ENCODE measurements around the gene KIF26B.

KIF26B gene

GRCh38 chr1:245388687-245389086 is 233.9 kb downstream of the KIF26B start:
- no peak for TF ChIP-seq CTCF (IDR thresholded peaks at IDR 0.05; ENCODE audit: low read depth, low read length)
- H3K9me3 ChIP-seq (ENCODE audit: severe bottlenecking), result no peaks in the 10 kb centered on the region
- no peak overlapping the region for H3K27ac ChIP-seq
- H3K36me3 ChIP-seq, result no peaks in the 10 kb centered on the region
- H3K27me3 ChIP-seq (ENCODE audit: insufficient read depth, low read depth, severe bottlenecking), result no peaks in the 10 kb centered on the region
- DNase-seq, result no peak
- no peak overlapping the region for H3K4me3 ChIP-seq (ENCODE audit: low read depth, low read length)

GRCh38 chr1:245389873-245390272 is 235.1 kb downstream of the KIF26B start:
- no peaks in the 10 kb centered on the region for H3K36me3 ChIP-seq
- no peak for DNase-seq
- no peaks in the 10 kb centered on the region for H3K9me3 ChIP-seq (ENCODE audit: severe bottlenecking)
- no peak overlapping the region for H3K27ac ChIP-seq
- H3K4me3 ChIP-seq (ENCODE audit: low read depth, low read length), result no peak overlapping the region
- no peaks in the 10 kb centered on the region for H3K27me3 ChIP-seq (ENCODE audit: insufficient read depth, low read depth, severe bottlenecking)
- no peak for TF ChIP-seq CTCF (IDR thresholded peaks at IDR 0.05; ENCODE audit: low read depth, low read length)

GRCh38 chr1:245390975-245391374 is 236.2 kb downstream of the KIF26B start:
- H3K27ac ChIP-seq, result no peak overlapping the region
- H3K36me3 ChIP-seq, result no peaks in the 10 kb centered on the region
- H3K27me3 ChIP-seq (ENCODE audit: insufficient read depth, low read depth, severe bottlenecking), result no peaks in the 10 kb centered on the region
- DNase-seq, result no peak
- TF ChIP-seq CTCF (IDR thresholded peaks at IDR 0.05; ENCODE audit: low read depth, low read length), result no peak
- no peaks in the 10 kb centered on the region for H3K9me3 ChIP-seq (ENCODE audit: severe bottlenecking)
- H3K4me3 ChIP-seq (ENCODE audit: low read depth, low read length), result no peak overlapping the region

- H3K27ac ChIP-seq, result peak overlapping the region; percentile 19; the same call in 1 of the 2 replicates
- peak; percentile 68 for DNase-seq
- no peaks in the 10 kb centered on the region for H3K36me3 ChIP-seq
- no peaks in the 10 kb centered on the region for H3K27me3 ChIP-seq (ENCODE audit: insufficient read depth, low read depth, severe bottlenecking)
- no peak overlapping the region for H3K4me3 ChIP-seq (ENCODE audit: low read depth, low read length)
- no peak for TF ChIP-seq CTCF (IDR thresholded peaks at IDR 0.05; ENCODE audit: low read depth, low read length)
- H3K9me3 ChIP-seq (ENCODE audit: severe bottlenecking), result no peaks in the 10 kb centered on the region
Observed at GRCh38 chr1:245393694-245394093, 238.9 kb downstream of the KIF26B start.

- H3K4me3 ChIP-seq (ENCODE audit: low read depth, low read length), result no peak overlapping the region
Observed at GRCh38 chr1:245395680-245396079, 240.9 kb downstream of the KIF26B start.

More at GRCh38 chr1:245395680-245396079, 240.9 kb downstream of the KIF26B start:
- Histone ChIP-seq H3K36me3 (no peaks in the 10 kb centered on the region), H3K27me3 (ENCODE audit: insufficient read depth, low read depth, severe bottlenecking) (no peaks in the 10 kb centered on the region), H3K27ac (no peak overlapping the region), H3K9me3 (ENCODE audit: severe bottlenecking) (no peaks in the 10 kb centered on the region)
- no peak for DNase-seq
- TF ChIP-seq CTCF (IDR thresholded peaks at IDR 0.05; ENCODE audit: low read depth, low read length), result no peak

All from WERI-Rb-1 (cell line).